ENCODE results near the gene SLC25A38.
"Not testable (repeated sequence)": the region's sequence is repeated elsewhere in the genome, so short reads cannot be mapped to it uniquely, and the experiment has no call there.

The SLC25A38 gene

DNA sequence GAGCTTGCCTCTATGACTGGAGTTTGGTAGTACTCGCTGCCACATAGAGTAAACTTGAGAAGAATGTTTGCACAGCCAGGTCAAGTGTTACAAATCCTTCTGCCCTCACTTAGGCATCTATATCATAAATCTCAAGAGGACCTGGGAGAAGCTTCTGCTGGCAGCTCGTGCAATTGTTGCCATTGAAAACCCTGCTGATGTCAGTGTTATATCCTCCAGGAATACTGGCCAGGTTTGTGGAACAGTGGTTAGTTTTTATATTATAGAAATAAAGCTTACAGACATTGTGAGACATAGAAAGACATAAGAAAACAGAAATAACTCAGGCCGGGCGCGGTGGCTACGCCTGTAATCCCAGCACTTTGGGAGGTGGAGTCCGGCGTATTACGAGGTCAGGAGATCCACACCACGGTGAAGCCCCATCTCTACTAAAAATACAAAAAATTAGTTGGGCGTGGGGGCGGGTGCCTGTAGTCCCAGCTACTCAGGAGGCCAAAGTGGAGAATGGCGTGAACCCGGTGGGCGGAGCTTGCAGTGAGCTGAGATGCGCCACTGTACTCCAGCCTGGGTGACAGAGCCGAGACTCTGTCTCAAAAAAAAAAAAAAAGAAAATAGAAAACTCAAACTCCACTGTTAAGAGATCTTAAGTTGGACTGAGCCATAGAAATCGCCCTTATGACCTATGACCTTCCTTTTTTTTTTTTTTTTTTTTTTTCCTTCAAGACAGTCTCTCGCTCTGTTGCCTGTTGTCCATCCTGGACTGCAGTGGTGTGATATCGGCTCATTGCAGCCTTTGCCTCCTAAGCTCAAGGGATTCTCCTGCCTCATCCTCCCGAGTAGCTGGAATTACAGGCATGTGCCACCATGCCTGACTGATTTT, 25.6 kb downstream of the SLC25A38 start:
- DNase-seq = no peak

DNA sequence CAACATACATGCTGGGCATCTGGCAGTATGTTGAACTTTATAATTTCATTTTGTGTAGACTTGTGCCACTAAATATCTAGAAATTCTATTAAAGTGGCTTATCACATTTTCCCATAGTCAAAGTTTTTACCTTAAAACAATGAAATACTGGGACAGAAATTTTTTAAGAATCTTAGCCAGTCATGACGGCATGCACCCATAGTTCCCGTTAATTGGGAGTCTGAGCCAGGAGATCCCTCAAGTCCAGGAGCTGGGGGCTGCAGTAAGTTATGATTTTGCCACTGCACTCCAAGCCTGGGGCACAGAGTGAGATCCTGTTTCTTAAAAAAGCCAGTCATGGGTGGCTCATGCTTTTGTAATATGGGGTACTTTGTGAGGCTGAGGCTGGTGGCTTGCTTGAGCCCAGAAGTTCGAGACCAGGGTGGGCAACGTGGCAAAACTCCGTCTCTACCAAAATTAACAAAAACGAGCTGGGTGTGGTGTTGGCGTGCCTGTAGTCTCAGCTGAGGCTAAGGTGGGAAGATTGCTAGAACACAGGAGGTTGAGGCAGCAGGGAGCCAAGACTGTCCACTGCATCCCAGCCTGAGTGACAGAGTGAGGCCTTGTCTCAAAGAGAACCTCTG, 26.5 kb downstream of the SLC25A38 start:
- no peak for DNase-seq

DNA sequence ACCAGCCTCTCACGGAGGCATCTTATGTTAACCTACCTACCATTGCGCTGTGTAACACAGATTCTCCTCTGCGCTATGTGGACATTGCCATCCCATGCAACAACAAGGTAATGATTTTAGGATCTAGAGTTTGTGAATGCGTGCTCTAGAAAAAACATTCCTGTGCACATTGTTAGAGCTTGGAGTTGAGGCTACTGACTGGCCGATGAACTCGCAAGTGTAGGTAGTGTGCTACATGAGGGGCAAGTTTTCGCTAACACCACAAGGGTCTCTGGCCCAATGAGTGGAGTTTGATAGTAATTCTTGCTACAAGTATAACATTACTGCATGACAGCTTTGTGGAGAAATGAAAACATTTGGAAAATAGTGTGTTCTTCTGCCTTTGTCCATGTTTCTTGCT, 27.7 kb downstream of the SLC25A38 start:
- no peak for DNase-seq

DNA sequence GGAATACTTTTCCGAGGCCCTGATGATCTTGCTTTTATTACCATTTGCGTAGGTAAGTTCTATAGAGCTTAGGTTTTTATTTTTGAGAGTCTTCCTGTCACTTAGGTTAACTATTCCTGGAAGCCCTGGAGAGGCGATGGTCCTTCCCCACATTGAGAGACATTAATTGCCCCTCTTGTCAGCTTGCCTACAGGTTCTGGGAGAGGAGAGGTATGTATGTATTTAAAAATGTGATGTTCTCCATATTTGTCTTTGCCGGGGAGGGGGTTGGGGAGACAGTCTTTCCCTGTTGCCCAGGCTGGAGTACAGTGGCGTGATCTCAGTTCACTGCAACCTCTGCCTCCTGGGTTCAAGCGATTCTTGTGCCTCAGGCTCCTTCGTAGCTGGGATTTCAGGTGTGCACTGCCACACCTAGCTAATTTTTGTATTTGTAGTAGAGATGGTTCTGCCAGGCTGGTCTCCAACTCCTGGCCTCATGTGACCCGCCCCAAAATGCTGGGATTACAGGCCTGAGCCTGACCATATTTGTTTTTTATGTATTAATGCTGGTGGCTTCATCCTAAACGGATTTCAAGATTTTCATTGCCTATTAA, 29.6 kb downstream of the SLC25A38 start:
- no peak for DNase-seq

DNA sequence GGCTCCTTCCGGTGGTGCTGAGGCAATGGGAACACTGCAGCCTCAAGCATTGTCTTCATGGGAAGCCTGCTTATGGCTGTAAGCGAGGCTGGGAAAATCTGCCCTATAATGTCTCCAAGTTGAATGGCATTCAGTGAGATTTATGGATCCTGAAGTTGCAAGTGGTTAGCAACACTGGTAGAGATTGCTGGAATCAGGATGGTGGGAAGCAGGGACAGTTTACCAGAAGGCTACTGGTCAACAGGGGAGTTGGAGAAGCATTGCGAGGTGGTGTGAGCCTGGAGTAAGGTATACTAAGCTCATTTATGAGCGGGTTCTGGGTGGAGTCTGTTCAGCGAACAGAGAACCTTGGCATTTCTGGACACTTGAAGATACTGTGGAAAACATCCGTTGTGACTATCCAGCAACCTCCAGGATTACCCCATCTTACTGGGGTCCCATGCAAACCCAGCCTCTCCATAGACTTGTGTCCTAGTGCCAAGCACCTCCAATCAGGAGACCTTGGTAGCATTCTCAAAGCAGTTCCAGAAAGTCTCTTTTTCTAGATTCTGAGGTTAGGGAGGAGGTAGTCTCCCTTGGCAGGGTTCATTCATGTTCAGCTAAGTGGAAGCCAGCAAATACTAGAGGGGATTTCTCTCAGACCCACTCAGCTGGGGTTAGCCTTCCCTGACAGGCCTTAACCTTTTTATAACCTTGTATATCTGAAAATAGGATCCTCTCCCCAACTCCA, 30.7 kb downstream of the SLC25A38 start:
- no peak for DNase-seq

DNA sequence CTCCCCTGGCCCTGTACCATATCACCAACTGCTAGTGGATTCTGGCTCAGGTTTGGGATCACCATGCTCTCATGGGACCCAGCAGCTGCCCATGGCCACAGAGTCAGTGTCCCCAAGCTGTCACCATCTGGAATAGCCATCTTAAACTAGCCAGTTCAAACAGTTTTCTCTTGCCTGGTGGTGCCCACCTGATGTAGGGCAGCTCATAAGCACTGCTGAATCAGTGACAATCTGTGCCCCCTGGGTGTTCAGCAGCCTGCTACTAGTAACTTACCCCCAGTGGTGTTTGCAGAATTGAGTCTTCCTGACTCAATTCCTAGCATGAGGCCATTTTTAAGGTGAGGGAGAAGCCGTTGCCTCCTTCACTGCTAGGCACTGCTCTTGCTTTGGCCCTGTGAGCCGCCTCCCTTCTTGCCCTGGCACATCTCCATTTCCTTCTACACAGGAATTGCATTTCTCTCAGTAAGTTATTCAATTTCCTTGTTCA, 31.3 kb downstream of the SLC25A38 start:
- DNase-seq = no peak

DNA sequence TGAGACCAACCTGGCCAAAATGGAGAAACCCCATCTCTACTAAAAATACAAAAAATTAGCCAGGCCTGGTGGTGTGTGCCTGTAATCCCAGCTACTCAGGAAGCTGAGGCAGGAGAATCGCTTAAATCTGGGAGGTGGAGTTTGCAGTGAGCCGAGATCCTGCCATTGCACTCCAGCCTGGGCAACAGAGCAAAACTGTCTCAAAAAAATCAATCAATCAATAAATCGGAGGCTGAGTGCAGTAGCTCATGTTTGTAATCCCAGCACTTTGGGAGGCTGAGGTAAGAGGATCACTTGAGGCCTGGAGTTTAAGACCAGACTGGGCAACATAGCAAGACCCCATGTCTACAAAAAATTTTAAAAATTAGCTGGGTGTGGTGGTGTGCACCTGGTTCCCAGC, 32.1 kb downstream of the SLC25A38 start:
- not testable (repeated sequence) for DNase-seq

DNA sequence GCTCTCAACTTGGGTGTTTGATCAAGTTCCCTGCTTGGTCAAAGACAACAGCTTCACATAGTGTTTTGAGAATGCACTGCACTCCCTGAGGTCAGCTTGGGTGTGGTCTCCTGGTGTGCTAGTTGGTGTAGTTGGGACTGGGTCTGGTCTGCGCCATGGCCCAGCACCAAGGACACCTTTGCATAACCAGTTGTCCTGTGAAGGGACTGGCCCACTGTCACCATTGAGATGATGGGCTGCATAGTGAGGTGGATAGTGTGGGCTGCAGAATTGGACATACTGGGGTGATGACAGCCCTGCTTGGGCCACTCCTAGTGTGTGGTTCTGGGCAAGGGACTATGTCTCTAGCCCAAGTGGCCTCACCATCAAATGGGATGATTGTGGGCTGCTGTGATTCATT, 32.8 kb downstream of the SLC25A38 start:
- no peak for DNase-seq

DNA sequence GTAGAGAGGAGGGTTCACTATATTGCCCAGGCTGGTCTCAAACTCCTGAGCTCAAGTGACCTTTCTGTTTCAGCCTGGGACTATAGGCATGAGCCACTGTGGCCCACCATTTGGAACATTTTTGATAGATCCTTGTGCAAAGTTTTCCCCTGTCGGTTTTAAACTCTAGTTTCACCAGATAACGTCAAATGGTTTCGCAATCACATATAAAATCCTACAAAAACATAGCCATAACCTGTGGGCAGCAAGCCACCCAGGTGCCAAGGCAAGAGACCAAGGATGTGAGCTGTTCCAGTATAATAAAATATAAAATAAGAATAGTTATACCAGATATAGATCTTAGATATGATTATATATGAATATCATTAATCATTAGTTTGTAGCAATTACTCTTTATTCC, 33.8 kb downstream of the SLC25A38 start:
- DNase-seq = not testable (repeated sequence)

DNA sequence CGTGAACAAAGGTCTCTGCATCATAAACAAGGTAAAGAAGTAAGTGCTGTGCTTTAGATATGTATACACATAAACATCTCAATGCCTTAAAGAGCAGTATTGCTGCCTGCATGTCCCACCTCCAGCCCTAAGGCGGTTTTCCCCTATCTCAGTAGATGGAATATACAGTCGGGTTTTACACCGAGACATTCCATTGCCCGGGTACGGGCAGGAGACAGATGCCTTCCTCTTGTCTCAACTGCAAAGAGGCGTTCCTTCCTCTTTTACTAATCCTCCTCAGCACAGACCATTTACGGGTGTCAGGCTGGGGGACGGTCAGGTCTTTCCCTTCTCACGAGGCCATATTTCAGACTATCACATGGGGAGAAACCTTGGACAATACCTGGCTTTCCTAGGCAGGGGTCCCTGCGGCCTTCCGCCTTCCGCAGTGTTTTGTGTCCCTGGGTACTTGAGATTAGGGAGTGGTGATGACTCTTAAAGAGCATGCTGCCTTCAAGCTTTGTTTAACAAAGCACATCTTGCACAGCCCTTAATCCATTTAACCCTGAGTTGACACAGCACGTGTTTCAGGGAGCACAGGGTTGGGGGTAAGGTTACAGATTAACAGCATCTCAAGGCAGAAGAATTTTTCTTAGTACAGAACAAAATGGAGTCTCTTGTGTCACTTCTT, 35.5 kb downstream of the SLC25A38 start:
- not testable (repeated sequence) for DNase-seq

DNA sequence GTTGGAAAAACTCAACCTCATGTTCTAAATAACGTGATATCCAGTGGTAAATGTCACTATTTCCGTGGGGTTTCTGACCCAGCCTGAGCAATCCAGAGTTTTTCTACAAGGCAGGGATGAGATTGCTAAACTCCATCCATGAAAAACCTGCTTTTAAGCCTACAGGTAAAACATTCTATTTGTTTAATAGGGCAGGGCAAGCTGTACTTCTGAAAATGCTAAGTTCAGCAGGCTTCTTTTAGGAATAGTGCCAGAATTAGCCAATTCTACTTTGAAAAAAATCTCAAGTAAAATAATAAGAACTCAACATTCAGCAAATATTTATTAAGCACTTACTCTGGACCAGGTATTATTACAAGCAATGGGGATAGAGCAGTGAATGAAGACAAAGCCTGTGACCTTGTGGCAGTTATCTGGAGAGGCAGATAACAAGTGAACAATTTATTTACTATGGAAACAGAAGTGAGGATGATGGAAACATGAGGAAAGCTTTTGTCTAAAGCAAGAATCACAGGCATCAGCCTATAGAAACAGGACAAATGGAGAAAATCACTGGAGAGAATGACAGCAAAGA, 36.7 kb downstream of the SLC25A38 start:
- no peak for DNase-seq

DNA sequence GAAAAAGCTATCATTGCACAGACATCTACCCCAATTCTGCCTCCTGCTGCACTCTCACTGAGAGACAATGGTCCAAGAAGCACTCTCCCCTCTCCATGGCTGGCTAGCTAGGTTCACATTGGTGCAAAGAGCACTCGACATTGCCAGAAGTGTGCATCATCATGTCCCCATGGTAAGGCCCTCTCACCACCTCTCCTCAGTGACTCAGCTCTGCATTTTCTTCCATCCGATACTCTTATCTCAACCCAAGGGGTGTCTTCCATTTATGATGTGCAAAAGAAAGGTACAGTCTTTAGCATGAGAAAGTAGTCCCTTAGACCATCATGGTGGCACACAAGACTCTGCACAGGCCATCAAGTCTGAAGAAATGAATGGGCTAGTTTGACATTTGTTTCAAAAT, 37.4 kb downstream of the SLC25A38 start:
- DNase-seq = no peak

DNA sequence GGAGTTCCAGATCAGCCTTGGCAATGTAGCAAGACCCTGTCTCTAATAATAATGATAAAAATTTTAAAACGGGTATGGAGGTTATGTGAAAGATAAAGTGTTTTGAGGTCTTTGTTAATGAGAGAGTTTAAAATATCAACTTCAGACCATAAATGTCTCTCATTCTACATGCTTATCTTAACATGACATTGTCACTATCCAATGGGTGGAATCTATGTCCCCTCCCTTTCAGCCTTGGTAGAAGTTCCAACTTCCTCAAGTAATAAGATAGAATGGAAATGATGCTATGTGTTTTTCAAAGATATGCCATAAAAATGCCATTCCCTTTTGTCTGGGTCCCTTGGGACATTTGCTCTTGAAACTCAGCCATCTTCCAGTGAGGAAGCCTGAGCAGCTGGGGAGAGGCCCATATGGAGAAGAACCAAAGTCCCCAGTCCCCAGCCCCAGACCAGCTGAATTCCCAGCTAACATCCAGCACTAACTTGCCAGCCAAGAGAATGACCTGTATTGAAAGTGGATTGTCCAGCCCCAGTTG, 40.3 kb downstream of the SLC25A38 start:
- no peak for DNase-seq

DNA sequence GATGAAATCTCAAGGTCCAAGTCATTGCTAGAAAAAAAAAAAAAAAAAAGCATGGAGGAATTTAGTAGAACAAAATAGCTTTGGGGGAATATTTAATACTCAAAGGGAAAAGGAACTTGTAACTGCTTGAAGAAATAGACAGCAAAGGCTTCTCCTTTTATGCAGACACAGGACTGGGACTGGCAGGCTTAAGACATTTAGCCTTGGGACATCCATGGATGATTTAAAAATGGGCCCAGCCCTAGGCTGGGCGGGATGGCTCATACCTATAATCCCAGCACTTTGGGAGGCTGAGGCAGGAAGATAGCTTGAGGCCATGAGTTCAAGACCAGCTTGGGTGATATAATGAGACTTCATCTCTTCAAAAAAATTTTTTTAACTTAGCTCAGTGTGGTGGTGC, 43.1 kb downstream of the SLC25A38 start:
- DNase-seq = no peak

DNA sequence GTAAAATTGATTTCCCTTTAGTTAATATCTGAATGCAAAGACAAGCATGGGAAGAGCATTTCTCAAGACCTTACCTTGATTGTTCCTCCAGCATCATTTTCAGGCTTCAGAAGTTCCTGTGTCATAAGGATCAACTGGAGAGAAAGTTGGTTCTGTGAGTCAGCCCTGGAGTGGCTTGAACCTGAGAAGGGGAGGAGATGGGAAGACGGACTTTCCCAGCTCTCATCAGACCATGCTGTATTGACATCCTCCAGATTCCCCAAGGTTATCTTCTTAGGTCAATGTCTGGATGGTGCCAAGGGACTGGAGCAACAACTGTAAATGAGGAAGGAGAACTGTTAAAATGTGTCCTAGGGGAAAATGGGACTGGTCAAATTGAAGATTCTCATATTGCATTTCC, 44.3 kb downstream of the SLC25A38 start:
- no peak for DNase-seq

DNA sequence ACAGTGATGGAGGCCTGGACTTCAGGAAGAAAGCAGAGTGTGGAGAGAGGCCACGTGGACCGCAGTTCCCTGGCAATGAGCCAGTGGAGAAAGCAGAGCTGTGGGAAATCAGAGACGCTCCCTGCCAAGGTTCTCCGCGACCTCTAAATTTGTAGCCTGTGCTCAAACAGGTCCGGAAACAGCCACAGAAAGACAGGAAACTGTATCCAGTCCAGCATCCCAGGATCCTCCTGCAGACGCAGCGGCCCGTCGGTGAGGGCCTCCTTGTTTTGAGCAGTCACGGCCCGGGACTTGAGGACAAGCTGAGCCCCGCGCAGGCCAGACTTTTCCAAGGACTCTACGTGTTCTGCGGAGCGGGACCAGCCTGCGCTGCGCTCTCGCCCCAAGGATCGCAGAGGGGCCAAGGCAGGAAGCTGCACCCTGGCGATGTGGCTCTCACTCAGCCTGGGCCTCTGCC, 45.6 kb downstream of the SLC25A38 start:
- DNase-seq = no peak

DNA sequence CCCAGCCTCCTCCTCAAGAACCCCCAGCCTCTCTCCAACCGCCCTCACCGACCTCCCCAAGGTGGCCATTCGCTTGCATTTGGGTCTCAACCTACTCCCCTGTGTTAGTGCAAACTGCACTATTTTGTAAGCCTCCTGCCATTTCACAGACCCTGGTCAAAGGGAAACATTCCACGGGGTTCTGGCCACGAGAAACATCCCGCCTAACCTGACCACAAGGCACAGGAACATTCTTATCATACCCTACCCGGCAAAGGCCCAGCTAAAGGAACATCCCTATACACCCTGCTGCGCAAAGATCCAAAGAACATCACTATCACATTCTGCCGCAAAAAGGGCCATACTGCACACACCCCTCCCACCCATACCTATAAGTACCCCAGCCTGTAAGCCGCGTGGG, 46.3 kb downstream of the SLC25A38 start:
- DNase-seq = no peak

DNA sequence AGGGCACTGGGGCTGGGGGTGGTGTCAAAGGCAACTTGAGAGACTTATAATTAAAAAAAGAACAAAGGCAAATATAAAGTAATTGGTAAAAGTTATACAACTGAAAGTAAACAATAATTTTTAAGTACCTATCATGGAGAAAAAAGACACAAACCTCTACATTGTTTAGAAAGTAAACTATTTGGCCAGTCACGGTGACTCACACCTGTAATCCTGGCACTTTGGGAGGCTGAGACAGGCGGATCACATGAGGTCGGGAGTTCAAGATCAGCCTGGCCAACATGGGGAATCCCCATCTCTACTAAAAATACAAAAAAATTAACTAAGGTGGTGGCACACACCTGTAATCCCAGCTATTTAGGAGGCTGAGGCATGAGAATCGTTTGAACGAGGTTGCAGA, 49.2 kb downstream of the SLC25A38 start:
- no peak for DNase-seq

DNA sequence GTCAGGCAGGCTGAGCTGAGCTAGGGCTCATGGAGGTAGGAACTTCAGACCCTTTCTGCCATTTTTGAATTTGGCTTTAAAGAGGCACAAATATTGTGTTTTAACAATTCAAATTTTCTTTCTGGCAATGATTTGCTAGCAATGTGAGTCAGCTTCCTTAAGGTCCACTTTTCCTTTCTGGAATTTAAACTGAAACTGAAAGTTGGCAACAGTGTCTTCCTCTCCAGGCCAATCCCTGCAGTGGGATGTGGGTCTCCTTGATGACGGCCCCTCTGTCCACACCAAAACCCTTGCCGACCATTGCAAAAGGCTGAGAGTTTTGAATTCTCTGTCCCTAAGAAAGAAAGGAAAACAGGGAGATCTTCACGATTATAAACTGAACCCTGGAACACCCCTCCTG, 50.5 kb downstream of the SLC25A38 start:
- DNase-seq = no peak

DNA sequence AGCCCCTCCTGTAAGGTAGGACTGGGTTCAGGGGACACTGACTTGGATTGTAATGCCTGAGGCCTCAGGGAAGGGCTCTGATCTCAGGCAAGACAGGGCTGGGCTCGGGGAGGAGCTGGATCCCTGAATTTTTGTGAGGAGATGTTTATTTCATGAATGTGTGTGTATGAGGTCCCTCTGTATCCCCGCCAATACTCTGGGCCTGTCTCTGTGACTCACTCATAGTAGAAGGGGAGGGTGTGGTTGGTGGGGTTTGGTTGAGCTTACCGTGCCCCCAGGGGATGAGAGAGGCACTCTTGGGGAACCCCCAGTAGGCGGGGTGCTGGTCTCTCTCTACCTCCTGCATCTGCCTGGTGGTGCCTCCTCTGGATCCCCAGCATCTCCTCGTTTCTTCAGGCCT, 51.4 kb downstream of the SLC25A38 start:
- DNase-seq = no peak

DNA sequence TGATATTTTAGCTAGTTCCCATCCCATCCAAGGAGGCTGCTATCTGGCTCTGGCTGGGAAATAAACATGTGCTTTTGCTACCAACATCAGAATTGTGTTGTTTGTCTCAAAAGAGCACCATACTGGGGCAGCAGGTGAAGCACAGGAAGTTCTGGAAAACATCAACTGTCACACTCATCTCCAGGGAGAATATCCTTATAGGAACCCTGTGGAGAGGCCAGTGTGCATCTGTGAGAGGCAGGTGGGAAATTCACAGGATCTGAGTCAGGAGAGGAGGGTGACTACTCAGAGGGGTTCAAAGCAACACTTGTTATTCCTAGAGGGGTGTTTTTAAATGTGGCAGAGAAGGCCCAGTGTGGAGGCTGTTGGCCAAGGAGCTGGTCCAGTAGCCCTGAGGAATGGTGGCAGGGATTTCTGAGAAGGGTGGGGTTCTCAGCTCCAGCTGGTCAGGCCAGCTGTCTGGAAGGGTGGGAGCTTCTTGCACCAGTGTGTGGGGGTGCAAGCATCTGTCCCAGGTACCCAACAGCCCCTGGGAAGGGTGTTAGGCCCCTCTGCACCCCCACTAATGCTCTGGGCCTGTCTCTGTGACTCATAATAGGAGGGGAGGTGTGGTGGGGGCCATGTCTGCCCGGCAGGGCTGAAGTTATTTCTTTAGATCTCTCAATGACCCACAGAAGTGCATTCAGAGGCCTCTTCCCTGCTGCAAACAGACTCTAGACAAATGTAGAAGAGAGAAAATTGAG, 52.0 kb downstream of the SLC25A38 start:
- no peak for DNase-seq

All from NCI-H524 treated with DMSO at 0.1 percent for 48 hours (cell line).